HG03139 (cell line): Measurements from ENCODE around the gene CADM1.
A peak's percentile ranks its signal among the peaks of the same experiment; 100 is the strongest.

ENCODE experiments used
- ATAC-seq: cut with Tn5 transposase; IDR thresholded peaks from one replicate; pipeline ENCODE4 v1.9.1; 2021; ENCODE audit not compliant: unreplicated experiment

Gene CADM1

DNA sequence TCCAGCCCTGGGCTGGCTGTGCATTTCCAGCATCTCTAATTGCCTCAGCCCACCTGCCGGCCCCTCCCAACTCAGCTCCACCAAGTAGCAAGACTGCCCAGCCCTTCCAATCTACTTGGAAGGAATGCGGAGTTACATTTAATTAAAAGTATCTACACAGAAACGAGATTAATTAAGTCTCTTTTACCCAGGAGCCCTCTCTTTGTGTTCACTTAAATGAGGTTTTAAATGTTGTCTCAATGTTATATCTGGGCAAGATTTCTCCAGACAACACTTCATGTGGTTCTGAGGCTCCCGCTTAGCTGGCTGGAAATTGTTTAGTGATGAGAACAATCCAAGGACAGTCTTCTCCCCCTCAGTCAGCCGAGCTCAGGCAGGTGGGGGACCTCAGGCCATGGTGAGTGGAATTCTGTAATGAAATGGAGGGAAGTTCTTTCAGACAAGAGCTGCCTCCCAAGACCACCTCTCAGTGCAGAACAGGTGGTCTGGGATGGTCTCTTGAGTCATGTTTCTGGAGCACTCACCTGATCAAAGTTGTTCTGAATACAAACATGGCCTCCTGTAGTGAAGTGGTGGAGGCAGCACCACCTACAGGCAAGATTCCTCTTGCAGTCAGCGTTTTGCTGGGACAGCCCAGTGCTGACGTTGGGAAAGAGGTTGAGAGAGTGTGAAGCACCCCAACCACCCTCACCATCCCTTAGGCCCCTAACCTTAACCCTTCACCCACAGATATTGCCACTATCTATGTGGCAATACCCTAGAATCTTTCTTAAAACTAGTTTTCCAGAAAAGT is 371.6 kb downstream of the CADM1 start:
- ATAC-seq, result no peak

DNA sequence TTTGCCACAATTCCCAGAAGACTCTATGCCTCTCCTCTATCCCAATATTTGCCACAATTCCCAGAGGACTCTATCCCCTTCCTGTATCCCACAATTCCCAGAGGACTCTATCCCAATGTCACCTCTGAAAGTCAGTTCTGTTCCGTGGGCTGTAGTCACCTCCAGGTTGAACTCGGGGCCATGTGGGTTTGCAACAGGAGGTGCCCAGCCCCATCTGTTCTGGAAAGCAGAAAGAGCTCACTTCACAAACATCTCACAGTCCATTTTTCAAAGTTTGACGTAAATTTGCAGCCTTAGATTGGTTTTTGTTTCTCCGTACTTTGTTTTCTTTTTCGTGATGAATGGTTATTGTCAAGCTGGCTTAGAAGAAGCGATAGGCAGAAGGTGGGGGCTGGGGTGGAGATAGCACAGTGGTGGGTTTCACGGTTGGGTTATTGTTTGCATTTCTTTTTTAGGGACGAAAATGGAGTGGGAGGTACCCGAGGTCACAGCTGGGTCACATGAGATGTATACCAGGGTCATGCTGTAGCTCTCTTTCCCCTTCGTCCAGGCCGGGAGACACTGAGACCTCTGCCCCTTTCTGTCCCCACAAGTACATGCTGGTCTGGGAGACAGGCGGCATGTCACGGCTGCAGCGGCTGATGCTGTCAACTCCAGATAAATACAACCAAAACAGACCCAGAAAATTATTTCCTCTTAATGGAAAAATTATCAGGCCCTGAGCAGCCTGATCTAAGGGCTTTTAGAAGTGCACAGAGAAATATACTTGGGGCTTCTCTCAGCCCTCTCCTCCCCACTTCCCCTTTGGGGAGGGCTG is 374.5 kb downstream of the CADM1 start:
- ATAC-seq, result no peak

- ATAC-seq, result no peak
Measured at GRCh38 chr11:115128226-115128625, 376.0 kb downstream of the CADM1 start.

- ATAC-seq, result no peak
Measured at GRCh38 chr11:115127790-115128189, 376.4 kb downstream of the CADM1 start.

DNA sequence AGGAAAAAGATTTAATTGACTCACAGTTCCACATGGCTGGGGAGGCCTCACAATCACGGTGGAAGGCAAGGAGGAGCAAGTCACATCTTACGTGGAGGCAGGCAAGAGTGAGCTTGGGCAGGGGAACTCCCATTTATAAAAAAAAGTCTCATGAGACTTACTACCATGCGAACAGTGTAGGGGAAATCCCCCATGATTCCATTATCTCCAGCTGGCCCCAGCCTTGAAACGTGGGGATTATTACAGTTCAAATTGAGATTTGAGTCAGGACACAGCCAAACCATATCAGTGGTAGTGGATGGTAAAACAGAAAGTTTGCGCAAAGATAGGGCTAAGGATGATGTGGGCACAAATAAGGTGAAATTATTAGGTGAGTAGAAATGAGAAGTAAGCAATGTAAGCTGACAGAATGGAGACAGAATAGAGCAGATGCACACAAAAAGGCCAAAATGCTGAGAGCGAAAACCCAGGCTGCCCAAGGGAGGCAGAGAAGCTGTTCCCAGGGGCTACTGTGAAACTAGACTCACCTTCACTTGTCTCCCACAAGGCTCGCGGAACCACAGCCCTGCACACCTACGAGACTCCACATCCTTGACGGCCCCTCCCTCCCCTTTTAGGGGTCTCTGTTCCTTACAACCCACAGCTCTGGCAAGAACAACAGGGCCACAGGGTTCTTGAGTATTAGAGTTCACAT is 377.6 kb downstream of the CADM1 start:
- ATAC-seq, result peak; percentile 74

GRCh38 chr11:115126092-115126491 is 378.1 kb downstream of the CADM1 start:
- ATAC-seq, result peak; percentile 9

GRCh38 chr11:115124786-115125185 is 379.4 kb downstream of the CADM1 start:
- no peak for ATAC-seq

DNA sequence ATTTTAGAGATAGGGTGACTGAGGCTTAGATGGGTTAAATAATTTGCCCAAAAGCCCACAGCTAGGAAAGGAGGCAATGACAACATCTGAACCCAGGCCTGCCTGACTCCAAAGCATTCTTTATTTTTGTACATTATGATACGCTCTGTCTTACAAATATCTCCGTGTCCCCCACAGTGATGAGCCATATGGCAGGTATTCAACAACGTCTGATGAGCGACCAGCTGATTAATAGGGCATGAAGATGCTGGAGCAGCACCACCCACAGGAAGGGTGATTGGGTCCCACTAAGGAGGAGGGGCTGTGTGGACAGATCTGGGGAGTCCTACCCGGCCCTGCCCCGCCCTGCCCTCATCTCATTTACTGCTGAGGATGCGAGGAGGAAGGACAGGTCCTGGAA is 380.6 kb downstream of the CADM1 start:
- ATAC-seq, result no peak

DNA sequence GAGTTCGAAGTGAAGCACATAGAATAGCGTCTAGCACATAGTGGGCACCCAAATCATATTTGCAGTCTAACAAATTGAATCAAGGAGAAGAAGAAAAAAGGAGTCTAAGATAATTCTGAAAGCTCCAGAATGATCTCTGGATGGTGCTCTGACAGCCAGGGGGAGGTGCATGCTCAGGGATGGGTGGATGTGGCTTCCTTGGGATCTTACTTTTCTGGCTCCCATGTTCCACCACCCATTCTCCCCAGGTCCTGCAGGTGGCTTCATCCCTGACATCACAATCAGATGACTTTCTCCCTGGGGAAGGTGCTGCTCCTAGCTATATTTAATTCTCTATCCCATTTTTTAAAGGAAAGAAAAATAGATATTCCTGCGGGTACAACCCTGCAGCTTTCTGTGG is 381.9 kb downstream of the CADM1 start:
- no peak for ATAC-seq
